NCI-H524 (cell line): ENCODE measurements around the gene C1QB.

Experiments
- DNase-seq, 2 experiments: peaks; one replicate each; lab custom pipeline; 2025; lab: John Stamatoyannopoulos, UW

Gene C1QB

GRCh38 chr1:22652881-22653316 is at the start of gene C1QB:
TSS of gene C1QB (plus strand) at chr1:22653236. CDS start at chr1:22659463, 6,227 bp downstream.
- DNase-seq: no peak

- DNase-seq: peak in 1 of 2 experiments; percentile 35
Measured at GRCh38 chr1:22606161-22606560, 46.9 kb upstream of the C1QB start.

DNA sequence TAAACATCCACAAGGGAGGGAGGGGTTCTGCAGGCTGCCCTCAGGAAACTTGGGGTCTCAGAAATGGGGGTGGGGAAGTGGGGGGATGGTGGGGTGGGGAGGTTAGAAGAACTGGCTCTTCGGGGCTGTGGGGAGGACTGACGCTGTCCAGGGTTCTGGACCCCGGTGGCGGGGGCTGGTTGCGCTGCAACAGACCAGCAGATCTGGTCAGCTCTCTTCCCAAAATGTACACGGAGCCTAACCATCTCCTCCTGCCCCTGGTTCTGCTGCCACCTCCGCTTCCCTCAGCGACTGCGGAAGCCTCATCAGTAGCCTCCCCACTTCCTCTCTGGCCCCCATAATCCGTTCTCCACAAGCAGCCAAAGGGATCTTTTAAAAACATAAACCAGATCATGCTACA is 45.9 kb upstream of the C1QB start:
- DNase-seq: no peak

GRCh38 chr1:22608361-22608760 is 44.7 kb upstream of the C1QB start:
- DNase-seq: no peak

- no peak for DNase-seq
Measured at GRCh38 chr1:22609291-22609690, 43.7 kb upstream of the C1QB start.

- DNase-seq: no peak
Measured at GRCh38 chr1:22611530-22611947, 41.5 kb upstream of the C1QB start.

DNA sequence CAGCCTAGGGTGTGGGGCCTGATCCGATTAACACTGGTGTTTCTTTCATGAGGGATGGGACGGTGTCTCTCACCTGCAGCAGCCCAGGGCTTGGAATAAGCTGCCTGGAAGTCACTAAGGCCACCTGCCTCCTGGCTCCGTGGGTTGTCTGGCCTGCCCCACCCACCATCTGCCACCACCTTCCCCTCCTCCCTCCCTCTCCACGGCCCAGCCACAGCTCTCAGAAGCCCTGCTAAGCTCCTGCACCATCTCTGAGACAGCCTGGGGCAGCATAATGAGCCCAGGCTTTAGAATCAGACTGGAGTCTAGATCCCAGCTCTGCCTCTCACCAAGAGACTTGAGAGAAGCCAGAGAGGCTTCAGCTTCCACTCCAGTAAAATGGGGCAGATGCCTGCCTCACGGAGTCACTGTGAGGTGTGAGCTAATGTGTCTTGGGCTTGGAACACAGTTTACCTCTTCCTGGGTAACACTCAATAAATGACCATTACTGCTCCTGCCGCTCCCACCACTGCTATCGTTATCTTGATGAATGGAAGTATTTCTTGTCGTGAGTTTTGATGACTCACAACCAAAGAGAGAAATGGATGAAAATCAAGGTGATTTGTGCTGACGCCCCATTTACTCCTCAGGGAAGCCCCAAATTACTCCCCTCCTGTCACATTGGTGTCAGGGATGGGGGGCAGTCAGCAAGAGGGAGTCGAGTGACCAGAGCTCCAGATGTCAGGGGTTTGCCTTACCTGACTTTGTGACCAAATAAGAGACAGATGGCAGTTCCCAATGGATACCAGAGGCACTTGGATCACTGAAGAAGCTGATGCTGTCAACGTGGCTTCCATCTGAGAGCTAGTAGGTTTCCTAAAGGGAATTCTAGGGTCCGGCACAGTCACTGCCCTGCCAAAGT is 40.1 kb upstream of the C1QB start:
- DNase-seq: peak; percentile 94 to 97

DNA sequence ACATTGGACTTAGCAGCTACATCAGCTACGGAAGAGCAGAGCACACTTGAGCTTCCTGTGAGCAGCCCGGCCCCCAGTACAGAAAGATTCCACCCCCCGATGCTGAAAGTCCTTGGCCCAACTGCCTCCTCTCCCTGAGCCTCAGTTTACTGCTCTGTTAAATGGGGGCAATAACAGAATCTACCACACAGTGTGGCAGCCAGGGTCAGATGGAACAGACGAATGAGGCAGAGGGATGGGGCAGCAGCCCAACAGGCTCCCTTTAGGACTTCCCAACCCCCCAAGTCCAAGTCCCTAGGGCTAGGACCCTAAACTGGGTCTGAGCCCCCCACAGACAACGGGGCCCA is 39.5 kb upstream of the C1QB start:
- no peak for DNase-seq

- DNase-seq: peak; percentile 90 to 93
Measured at GRCh38 chr1:22613951-22614350, 39.1 kb upstream of the C1QB start.

- DNase-seq: no peak
Measured at GRCh38 chr1:22615886-22616285, 37.1 kb upstream of the C1QB start.

DNA sequence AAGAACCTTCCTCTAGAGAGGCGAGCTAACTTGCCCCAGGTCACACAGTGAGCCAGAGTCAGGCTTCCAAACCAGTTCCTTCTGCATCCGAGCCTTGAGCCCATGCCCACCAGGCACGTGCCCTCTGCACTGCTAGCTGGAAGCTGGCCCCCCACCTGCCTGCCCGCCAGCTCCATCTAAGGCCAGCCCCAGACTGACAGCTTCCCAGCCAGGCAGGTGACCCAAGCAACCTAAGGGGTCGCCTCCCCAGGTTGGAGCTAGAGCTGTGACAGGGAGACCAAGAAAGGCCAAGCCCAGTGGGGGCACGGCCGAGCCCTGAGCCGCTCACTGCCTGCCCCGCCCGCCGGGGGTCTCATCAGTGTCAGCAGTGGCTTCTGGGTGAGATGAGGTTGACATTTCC is 36.5 kb upstream of the C1QB start:
- DNase-seq: no peak

GRCh38 chr1:22618056-22618455 is 35.0 kb upstream of the C1QB start:
- peak; percentile 72 to 81 for DNase-seq

DNA sequence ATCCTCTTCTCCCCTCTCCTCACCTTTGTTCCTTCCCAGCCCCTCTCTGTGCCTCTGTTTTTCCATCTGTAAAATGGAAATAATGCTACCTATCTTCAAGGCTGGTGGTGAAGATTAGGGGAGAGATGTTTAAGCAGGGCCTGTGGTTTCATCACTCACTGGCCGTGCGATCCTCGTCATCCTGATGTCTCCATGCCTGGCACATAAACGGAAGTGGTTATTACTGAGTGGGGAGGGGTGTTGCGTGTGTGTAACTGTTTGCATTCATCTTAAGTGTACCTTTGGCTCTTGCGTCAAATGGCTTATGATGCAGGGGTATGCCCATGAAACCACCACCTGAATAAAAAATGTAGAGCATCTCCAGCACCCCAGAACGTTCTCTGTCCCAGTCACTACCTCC is 33.8 kb upstream of the C1QB start:
- DNase-seq: no peak

GRCh38 chr1:22619798-22620197 is 33.2 kb upstream of the C1QB start:
- DNase-seq: no peak

DNA sequence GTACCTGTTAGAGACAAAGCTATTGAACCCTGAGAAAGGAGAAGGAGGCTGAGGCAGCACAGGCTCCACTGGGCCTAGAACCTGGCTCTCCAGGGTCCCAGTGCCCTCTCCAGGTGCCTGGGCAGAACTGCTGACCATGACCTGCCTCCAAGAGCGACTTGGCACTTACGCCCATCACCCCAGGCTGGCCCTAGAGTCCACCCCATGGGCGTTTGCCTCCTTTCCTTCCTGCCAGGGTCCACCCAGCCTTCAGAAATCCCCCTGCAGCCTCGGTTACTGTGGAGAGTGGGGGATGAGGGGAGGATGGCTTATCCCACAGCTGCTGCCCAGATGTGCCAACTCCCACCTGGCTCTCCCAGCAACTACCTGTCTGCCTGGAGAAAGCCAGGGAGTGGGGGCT is 31.3 kb upstream of the C1QB start:
- DNase-seq: no peak

DNA sequence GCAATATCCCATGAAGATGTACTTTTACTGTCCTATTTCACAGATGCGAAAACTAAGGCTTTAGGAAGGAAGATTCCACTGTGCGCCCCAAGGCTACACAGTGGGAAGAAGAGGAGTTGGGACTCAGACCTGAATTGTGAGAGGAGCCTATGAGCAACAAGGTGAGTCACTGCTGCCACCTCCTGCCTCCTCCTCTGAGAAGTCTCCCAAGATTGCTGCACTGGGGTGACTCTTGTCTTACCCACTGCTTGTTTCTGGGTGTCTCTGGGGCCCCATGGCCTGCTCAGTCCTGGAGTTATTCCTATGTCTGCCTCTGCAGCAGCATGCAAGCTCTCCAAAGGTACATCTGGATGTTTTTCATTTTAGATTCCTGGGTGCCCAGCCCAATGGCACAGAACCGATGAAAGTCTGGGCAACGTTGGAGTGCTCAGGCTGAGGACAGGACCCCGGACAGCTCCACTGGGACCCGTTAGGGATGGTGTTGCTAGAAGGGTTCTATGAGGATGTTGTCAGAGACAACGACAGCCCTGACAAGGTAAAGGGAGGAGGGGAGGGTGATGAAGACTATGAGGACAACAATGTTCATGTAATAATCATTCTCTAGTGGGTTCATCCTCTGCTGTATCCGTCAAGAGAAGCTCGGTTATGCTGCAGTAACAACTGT is 27.6 kb upstream of the C1QB start:
- no peak for DNase-seq

DNA sequence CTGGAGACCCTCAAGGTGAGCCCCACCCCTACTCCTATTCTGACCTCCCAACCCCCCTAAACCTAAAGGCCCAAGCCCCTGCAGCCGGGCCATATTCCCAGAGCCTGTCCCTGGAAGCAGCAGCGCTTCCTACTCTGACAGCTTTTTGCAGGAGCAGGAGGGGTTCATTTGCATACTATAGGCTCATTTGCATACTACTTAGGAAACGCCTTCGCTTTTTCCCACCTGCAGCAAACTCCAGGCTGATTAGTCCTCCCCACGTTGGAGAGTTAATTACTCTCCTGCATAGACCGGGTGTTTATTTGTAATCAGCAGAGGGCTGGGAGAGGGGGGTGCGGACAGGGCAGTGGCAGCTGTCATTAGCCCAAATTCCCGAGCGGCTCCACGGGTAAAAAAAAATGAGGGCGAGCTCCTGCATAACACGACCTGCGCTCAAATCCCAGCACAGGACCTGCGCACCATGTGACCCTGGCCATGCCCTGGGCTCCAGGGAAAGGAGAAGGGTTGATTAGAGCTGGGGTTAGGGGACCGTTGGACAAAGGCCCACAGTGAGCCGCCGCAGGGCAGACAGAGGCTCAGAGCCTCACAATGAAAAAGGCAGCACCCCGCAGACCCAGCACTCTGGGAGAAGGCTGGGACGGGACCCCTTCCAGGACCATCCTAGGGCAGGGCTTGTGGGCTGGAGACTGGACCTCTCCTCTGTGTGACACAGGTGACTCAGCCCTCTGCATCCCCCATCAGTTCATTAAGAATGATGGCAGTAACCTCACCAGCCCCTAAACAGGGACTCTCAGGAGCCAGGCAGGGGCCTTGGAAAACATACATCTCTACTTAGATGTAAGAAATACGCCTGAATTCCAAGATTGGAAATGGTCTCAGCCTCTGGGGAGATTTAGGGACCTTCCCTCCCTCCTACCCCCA is 26.5 kb upstream of the C1QB start:
- peak in 1 of 2 experiments; percentile 56 for DNase-seq

DNA sequence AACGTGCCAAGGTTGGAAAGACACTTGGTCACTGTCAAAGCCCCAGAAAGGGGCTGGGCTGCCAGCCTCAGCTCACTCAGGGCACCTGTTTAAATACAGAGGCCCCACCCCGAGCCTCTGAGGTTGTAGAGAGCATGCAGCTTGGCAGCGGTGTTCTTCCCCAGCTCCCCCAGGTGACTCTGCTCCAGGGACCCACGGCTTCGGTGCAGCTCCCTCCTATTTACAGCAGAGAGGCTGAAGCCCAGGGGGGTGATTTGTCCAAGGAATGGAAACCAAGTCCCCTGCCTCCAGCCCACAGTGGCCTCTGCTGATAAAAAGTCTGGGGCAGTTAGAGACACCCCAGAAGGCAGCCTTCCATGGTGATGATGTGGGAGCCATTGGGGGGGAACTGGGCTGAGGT is 25.7 kb upstream of the C1QB start:
- DNase-seq: no peak

DNA sequence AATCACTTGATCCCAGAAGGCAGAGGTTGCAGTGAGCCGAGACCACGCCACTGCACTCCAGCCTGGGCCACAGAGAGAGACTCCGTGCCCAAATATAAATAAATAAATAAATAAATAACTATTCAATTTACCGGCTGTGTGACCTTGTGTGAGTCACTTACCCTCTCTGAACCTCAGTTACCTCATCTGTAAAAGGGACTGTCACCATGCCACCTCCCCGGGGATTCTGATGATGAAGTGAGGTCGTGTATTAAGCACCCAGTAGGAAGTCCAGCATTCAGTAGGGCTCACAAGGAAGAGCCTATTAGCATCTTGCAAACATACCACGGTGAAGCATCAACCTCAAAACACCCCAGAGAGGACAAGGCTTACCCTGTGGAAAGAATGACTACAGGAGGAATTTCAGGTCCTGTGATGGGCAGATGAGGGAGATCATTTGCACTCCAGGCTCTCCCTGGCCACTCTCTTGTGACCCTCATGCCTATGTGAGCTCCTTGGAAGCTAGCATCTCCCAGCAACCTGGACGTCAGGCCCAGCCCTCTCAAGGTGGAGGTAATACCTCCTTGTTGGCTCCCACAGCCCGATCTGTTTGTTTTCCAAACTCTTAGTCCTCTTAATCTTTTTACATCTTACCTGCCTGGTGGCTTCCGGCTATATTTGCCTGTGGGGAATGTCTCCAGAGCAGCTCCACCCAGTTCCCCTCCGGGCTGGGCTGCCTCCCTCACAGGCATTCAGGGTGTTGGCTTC is 24.2 kb upstream of the C1QB start:
- no peak for DNase-seq

GRCh38 chr1:22629886-22630285 is 23.1 kb upstream of the C1QB start:
- no peak for DNase-seq

DNA sequence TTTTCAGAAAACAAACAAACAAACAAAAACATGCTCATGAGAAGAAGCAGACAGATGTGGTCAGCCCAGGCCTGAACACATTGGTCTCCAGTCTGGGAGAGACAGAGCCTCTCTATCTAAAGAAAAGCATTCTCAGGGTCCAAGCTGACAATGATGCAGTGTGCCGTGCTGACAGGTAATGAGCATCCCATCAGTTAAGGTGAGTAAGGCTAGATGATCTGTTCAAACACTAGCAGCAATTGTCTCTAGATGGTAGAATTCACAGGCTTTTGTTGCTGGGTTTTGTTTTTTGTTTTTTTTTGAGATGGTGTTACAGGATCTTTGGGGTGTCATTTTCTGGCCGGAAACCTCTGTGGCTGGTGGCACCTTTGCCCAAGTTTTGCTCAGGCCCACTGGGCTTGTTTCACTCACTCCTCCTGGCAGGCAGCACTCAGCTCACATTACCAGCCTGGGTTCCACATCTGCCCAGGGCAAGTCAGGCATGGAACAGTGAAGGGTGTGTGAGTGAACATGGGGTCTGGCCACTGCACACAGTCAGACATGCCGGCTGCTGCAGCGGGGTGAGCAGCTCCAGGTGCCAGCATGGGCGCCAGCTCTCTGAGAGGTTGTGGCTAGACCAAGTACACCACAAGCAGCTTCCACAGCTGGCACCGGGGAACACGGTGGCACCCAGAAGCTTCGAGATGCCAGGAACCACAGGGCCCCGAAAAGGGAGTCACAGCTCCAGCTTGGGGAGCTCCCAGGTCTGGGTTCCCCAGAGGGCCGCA is 19.2 kb upstream of the C1QB start:
- DNase-seq: no peak
